NCI-H1105 treated with DMSO at 0.1 percent for 48 hours (cell line): ENCODE measurements around the gene MACROD2.

Source experiments
- DNase-seq: peaks from one replicate; lab custom pipeline; 2025; lab: John Stamatoyannopoulos, UW

MACROD2 gene

GRCh38 chr20:14336686-14337085, 341.4 kb downstream of the MACROD2 start:
- DNase-seq = no peak

DNA sequence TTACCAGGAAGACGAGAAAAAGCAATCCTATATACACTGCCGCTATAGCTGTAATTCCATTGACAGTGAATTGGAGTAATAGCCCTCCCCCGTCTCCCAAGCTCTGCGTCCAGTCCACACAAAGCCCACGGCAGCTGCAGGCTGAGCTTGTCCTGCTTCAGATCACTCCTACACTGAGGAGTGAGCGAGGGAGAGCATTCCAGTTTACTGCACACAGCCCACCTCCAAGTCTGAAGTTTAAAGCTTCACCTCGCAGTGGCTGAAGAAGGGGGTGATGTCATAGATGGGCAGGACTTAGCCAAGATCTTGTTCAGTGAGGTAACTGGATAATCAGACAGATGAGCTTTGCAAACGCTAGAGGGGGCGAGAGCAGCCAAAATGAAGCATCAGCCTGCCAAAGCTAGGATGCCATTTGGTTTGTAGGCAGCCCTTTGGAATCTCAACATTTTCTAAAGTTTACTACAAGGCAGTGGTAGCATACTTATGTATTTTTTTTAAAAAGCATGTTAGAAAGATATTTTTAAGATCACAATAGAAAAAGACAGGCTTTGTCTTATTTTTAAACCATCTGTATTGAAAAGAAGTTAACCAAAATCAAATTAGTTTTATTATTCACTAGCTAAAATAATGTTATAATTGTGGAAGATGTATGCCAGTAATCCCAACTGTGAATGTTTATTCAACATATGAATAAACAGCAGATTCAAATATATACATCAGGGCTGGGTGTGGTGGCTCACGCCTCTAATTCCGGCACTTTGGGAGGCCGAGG, 342.3 kb downstream of the MACROD2 start, which contains the start of gene FLRT3:
TSS of gene FLRT3 (minus strand) at position 213 of the 772 bp plus-strand sequence. CDS start 10,106 bp downstream, outside the sequence.
- DNase-seq = peak; percentile 82

GRCh38 chr20:14341801-14342200, 346.5 kb downstream of the MACROD2 start:
- no peak for DNase-seq

- DNase-seq = no peak
Observed at GRCh38 chr20:14342918-14343317, 347.6 kb downstream of the MACROD2 start.

DNA sequence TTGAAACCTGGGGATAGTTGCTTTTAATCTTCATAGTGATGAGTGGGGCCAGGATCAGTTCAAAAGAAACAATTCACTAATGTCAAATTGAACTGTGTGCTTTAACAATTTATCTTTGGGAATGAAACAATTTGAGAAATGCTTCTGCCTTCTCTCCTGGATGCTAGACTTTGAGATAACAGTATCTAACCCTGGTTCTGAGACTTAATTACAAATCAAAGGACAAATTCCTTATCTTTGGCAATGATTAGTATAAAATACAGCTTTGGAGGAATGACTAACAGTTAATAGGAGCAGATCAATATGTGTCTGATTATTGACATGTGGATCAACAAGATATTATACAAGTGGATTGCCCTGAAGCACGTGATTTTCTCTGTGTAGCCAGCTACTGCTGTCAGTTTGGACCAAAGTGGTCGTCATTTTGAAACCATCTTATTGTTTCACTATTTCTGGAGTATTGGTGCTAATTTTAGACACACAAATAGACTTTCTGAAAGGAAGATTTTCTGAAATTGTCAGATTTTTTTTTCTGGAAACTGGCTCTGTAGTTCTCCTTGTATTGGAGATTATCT, 348.3 kb downstream of the MACROD2 start:
- no peak for DNase-seq

GRCh38 chr20:14344746-14345145, 349.4 kb downstream of the MACROD2 start:
- peak; percentile 4 for DNase-seq

DNA sequence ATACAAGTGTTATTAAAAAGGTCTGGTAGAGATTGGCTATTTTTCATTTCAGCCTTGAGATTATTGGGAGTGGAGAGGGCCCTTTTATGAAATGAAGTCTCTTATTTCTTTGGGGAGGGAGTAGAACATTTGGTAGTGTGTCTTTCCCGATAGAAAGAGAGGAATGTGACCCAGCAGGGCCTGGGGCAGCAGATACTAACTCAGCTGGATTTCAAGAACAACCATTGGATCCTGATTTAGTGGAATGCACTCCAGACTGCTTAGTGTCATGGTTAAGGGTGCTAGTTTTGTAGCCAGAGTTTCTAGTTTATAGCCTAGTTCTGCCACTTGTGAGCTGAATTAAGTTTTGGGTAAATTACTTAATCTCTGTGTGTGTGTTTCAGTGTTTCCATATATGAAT, 360.5 kb downstream of the MACROD2 start:
- no peak for DNase-seq

GRCh38 chr20:14360416-14360815, 365.1 kb downstream of the MACROD2 start:
- no peak for DNase-seq

GRCh38 chr20:14361509-14362345, 366.4 kb downstream of the MACROD2 start:
- DNase-seq = no peak

GRCh38 chr20:14374196-14374595, 378.9 kb downstream of the MACROD2 start:
- DNase-seq = no peak

DNA sequence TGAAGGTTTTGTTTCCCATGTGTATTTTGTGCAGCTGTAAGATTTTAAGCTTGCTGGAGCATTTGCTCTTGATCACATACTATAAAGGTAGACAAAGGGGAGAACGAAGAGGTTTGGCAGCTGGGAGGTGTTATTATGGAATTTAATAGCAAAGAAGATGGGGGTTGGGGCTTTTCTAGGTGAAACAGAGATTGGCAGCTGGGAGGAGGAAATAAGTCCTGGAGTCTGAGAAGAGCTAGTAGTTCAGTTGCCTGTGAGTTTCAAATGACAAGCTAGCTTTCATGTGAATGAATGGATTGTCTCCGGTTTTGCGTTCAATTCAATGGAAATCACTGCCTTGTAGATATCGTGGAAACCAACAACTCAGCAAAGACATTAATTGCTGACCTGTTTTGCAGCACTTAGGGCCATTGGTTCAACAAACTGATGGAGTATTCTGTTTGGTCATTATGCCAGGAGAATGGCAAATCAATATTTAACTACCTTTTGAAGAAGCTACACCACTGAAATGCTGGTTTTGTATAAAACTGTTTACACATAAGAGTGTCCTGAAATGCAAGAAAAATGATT, 380.2 kb downstream of the MACROD2 start:
- DNase-seq = peak; percentile 85

- DNase-seq = no peak
Observed at GRCh38 chr20:14378326-14378725, 383.0 kb downstream of the MACROD2 start.

- no peak for DNase-seq
Observed at GRCh38 chr20:14383335-14383734, 388.0 kb downstream of the MACROD2 start.

- DNase-seq = peak; percentile 5
Observed at GRCh38 chr20:14384416-14385175, 389.3 kb downstream of the MACROD2 start.

DNA sequence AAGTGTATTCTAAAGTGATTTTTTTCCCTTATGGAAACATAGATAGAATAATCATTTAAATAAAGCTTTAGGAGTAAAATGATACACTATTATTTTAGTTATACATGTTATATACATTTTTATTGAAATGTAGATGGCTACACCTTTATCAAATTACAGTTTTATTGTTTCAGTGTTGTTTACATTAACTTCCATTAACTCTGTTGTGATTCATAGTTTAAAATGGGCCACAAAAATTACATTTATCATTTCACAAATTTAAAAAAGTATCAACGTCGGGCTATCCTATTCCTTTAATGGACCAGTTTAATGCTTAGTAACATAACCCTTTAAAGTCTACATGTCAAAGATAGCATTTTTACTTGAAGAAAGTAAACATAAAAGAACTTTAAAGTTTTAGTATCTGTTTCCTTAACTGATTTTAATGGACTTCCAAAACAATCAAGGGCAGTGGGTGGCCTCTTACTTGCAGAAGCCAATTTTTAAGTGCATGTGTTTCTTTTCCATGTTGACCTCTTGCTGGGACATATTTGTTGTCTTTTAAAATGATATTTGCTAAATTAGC, 389.9 kb downstream of the MACROD2 start:
- no peak for DNase-seq

GRCh38 chr20:14386726-14387125, 391.4 kb downstream of the MACROD2 start:
- no peak for DNase-seq

DNA sequence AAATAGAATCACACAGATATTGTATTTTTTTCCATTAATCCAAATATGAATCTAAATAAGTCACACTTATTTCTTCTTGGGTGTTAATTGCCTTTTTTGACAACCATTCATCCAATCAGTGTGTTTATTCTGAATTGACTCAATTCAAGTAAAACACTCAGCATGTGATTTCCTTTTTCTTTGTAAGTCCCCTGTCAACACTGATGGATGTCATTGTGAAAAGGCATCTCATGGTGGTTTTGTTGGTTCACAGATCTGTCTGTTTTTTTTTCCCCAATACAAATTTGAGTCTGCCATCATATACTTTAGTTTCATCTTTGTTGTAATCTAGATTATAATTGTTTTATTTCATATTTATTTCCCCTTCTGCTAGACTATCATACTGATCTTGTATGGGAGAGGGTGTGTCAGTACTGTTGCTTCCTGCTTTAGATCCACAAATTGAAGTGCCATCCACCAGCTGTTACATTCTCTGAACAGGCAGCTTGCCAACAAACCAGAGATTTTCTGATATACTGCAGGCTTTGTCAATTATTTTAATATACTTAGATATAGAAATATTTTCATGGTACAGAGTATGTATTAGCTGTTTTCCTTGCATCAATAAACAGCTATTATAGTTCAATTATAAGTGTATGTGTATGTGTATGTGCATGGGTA, 406.3 kb downstream of the MACROD2 start:
- peak; percentile 82 for DNase-seq

- DNase-seq = no peak
Observed at GRCh38 chr20:14404515-14404914, 409.2 kb downstream of the MACROD2 start.

DNA sequence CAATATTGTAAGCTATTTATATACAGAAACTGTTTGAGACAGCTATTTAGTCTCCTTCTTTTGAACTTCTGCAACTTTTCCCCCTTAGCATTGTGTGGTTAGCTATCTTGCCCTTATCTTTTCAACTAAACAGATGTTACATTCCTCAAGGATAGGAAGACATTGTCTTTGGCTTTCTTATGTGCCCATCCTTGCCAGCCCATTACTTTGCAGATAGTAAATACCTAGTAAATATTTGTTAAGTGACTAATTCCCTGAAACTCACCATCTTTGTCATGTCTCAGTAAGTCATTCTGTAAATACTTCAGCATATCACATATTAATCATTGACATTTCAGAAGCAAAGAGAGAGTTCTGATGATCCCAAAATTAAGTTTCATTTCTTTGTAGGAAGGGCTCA, 411.2 kb downstream of the MACROD2 start:
- DNase-seq = no peak

DNA sequence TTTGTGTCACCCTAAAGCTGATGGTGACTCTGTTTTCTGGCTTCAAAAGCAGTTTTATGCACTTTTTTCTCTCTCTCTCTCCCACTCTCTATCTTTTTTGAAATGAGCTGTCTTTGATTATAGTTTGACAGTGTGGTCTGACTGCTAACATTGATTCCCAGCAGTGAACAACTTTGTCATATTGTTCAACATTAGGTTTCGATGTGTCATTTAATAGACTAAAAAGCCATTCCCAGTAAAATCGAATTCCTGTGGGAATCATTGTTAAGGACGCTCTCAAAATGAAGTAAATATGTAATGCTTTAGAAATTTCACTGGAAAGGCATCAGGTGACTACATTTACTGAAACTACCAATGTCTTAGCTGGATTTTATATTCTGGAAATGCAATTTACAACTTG, 412.0 kb downstream of the MACROD2 start:
- no peak for DNase-seq
